ENCODE results near the gene STYX.
A peak's percentile ranks its signal among the peaks of the same experiment; 100 is the strongest.

The STYX gene

DNA sequence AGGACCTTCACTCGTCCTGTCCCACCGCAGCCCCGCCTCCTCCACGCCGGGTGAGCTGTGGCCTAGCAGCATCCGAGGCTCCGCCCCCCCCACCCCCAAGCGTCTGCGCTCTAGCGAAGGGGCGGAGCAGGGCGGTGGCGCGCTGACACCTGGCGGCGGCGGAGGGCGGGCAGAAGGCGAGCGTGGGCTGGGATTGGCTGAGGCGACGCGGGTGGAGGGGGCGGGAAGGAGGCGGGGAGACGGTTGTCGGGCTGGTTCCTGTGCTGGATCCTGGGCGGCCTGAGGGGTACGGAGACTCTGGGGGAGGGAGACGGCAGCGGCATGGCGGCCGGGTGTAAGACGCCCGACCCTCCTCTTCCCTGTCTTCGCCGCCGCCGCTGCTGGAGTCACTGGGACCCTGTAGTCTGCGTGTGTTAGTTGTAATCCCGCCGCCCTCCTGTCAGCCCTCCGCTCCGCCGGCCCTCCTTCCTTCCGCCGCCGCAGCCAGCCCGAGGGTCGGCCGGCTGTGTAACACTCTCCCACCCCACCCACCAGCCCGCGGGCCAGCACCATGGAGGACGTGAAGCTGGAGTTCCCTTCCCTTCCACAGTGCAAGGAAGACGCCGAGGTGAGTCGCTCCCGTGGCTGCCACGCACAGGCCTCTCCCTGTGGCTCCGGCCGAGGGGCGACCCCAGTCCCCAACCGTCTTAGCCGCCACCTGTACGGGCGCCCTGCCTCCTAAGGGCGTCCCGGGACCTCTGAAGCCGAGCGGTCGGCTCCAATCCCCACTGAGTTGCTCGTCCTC, at the start of gene STYX:
TSS of gene STYX (plus strand) at position 242 of the 784 bp plus-strand sequence. CDS start at position 551, 309 bp downstream.
- peak; percentile 93 for DNase-seq (ENCODE audit: low read depth, low spot score)

DNA sequence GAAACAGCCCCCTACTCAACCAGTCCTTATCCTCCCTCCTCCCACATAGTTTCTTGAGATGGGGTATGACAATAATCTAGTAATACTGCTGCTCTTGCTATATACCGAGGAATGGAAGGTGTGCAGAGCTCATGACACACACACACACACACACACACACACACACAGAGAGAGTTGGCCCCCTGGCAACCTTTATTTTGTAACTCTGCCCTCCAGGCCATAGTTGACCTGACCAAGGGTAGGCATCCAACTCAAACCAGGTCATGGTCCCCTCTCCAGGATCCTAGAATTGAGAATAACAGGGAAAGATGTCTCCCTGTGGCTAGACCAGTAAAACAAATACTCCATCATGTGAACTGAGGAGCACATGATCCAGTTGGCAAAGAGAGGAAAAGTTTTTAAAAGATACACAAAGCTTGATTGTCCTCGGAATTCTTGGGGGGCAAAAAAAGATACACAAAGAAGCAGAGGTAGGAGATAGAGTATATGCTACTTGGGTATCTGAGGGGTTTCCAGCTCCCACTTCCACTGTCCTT, 45.9 kb upstream of the STYX start:
- DNase-seq (ENCODE audit: low read depth, low spot score): no peak

- no peak for DNase-seq (ENCODE audit: low read depth, low spot score)
These were observed 43.8 kb upstream of the STYX start for GRCh38 chr14:52686176-52686575.

DNA sequence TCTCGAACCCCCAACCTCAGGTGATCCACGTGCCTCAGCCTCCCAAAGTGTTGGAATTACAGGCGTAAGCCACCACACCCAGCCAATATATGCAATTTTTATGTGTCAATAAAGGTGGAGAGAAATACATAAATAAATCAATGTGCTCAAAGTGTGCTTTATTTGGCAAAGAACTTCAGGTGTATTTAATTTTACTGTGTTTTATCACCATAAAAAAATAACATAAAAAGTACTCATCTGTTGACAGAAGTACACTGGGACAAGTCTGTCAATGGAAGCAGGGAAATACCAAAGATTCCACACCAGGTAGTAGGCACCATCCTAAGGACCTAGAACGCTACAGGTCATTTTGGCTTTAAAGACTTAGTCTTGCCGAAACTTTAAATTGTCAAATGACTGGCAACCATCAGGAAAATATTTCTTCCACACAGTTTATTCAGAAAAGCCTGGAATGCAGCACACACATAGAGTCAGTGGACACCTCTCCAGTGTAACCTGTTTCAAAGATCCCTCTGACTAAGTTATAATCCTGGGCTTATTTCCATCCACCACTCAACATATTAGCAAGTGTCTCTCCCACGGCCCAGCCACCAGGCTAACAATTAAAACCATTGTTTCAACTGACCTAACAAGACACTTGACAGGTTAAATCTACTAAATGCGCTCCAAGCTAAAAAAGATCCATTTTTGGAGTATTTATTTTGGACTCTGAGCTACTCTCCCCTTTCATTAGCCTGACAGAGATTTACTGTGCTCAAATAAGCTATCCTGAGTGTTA, 38.8 kb upstream of the STYX start:
- DNase-seq (ENCODE audit: low read depth, low spot score): no peak

DNA sequence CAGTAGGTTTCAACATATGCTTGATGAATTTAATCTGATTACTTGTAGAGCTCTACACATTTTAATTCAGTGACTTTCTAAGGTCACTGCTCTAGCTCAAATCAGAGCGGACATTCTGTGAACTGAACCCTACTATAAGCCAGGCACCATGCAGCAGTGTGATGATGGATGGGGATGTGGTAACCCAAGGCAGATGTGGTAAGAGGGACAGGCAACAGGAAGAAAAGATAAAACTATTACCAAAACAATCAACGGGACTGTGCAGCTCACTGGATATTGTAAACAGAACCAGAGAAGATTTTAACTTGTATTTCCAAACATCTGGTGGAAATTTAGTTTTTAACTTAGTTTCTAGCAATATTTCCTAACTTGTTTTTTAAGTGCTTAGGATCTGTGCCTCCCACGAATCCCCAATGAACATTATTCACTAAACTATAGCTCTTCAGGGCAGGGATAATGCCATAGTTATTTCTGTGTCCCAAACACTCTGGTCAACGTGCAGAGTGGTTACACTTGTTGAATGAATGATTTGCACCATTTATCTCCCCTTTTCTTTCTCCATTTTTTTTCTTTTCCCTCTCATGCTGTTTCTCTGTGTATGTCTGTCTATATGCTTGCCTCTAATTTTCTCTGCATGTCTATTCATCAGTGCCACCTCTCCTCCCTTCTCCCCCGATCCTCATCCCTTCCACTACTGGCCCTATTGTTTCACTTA, 37.6 kb upstream of the STYX start:
- DNase-seq (ENCODE audit: low read depth, low spot score): no peak

DNA sequence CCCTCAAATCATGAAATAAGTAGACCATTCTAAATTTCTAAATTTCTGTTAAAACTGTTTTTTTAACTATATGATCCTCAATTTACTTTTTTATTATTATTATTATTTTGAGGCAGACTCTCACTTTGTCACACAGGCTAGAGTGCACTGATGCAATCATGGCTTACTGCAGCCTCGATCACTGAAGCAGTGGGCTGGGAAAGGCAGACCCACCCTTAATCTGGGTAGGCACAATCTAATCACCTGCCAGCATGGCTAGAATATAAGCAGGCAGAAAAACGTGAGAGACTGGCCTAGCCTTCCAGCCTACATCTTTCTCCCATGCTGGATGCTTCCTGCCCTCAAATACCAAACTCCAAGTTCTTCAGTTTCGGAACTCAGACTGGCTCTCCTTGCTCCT, 36.9 kb upstream of the STYX start:
- no peak for DNase-seq (ENCODE audit: low read depth, low spot score)

GRCh38 chr14:52693532-52693931, 36.4 kb upstream of the STYX start:
- no peak for DNase-seq (ENCODE audit: low read depth, low spot score)

DNA sequence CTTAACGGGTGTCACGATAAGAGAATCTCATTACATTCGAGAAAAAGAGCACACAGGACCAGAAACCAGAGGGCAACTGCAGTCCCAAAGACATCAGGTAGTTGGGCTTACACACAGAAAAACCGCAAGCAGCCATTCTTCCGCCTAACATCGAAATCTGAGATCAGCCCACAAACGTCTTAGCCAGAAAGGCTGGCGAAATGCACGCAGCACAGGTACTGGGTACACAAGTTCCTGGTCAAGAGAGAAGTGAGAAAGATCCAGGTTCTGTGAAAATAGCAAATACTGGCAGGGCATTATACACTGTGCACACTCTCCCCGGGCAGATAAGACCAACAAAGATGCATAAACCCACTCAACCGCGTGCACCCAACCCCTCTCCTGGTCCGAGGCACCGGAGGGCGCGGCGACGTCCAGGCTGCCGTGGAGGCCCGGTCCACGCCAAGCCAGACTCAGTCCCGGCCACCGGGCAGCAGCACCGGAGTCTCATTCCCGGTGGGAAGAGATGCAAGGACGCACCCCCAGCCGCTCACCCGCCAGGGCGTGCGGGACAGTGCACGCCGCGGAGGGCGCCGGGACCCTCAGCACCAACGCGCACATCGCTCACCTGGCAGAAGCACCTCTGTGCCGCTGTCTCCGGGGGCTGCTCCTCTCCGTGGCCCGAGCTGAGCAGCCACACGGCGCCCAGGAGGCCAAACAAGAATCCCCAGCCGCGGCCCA, 35.0 kb upstream of the STYX start:
- peak; percentile 32 for DNase-seq (ENCODE audit: low read depth, low spot score)

DNA sequence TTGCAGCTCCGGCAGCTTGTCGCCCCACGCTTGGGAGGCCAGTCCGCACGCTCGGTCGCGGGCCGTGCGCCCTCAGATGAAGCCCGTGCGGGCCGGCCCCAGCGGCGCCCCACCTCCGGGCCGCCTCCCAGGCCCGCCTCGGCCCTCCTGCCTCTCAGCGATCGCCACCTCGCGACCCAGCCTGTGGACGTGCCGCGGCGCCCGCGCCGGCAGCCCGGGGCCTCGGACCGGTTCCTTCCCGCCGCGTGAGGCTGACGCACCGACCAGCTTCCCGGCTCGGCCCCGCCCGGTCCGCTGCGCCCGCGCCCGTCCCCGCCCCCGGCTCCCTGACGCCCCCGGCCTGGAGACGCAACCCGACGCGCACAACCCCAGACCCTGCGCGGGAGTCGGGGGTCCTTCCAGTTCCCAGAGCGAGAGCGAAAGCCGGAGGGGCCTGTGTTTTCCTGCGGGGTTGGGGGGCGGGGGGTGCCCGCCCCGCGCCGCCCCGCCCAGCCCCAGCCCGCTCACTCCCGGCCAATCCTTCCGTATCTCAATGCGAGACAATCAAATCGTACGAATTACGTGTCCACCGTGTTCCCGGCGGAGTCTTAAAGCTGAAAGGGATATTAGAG, 34.4 kb upstream of the STYX start, which contains the start of gene ERO1A:
TSS of gene ERO1A (minus strand) at position 78 of the 611 bp plus-strand sequence. CDS start at position 1, 77 bp downstream.
- DNase-seq (ENCODE audit: low read depth, low spot score): peak; percentile 27

GRCh38 chr14:52700701-52701172, 29.2 kb upstream of the STYX start:
- no peak for DNase-seq (ENCODE audit: low read depth, low spot score)

GRCh38 chr14:52701223-52701622, 28.7 kb upstream of the STYX start:
- DNase-seq (ENCODE audit: low read depth, low spot score): no peak

- DNase-seq (ENCODE audit: low read depth, low spot score): no peak
These were observed 26.7 kb upstream of the STYX start for GRCh38 chr14:52703225-52703624.

GRCh38 chr14:52703664-52704063, 26.3 kb upstream of the STYX start:
- no peak for DNase-seq (ENCODE audit: low read depth, low spot score)

- no peak for DNase-seq (ENCODE audit: low read depth, low spot score)
These were observed 23.7 kb upstream of the STYX start for GRCh38 chr14:52706286-52706685.

- DNase-seq (ENCODE audit: low read depth, low spot score): peak; percentile 92
These were observed 23.0 kb upstream of the STYX start, which contains the start of gene PSMC6 for GRCh38 chr14:52706724-52707706. PSMC6 (plus strand) TSS chr14:52707200; CDS start chr14:52707220, 20 bp downstream.

GRCh38 chr14:52711666-52712065, 18.3 kb upstream of the STYX start:
- no peak for DNase-seq (ENCODE audit: low read depth, low spot score)

GRCh38 chr14:52716155-52716554, 13.8 kb upstream of the STYX start:
- no peak for DNase-seq (ENCODE audit: low read depth, low spot score)

DNA sequence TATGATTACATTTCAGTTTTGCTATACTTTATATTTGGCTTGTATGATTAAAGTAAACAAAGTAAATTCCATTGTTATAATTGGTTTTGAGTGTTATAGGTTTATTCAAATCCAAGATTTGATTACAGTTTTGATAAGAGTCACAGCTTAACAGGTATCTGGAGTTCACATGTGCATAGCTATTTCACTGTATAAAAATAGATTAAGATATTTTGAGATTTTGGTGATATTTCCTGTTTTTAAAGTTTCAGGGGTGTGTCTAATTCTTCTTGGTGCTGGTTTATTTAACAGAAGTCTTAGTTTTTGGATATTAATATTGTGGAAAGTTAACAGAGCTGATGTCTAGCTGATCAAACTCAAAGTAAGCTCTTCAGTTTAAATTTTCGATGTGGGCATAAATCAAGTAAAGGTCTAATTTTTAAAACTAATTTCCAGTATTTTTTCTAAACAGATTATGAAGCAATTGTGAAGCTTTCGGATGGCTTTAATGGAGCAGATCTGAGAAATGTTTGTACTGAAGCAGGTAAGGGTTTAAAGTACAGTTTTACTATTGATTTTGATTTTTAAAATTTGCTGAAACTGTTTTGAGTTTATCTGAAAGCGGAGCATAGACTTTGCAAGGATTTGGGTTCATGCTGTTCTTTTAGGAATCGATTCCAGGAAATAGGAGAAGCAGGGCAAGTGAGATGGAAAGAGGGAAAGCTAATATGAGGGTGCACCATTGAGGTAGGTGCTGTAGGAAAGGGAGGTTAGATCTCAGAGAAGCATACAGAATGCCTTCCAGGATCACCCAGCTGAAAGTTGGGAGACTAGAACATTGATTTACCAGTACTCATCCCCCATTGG, 6.2 kb upstream of the STYX start:
- no peak for DNase-seq (ENCODE audit: low read depth, low spot score)

- DNase-seq (ENCODE audit: low read depth, low spot score): no peak
These were observed 5.7 kb upstream of the STYX start for GRCh38 chr14:52724360-52724644.

Measured in activated CD4-positive, CD25-positive, alpha-beta regulatory T cell treated with anti-CD3 and anti-CD28 coated beads, Interleukin-2, amount 50 U/mL, for 16 hours (primary cell).